AG09309 (cell line): Measurements from ENCODE around the gene PEAR1.
A peak's percentile ranks its signal among the peaks of the same experiment; 100 is the strongest.

Experiments used
- DNase-seq: peaks from one replicate; pipeline ENCODE4 v3.0.0-alpha.2; 2010; ENCODE audit warnings: low read depth
- H3K4me3 ChIP-seq: 2 replicates; pipeline ENCODE4 v1.5.1; 2011; ENCODE audit warnings: mild to moderate bottlenecking, low read depth, low read length, moderate library complexity; ENCODE audit not compliant: control insufficient read depth
- CTCF ChIP-seq: IDR thresholded peaks from 2 replicates; pipeline ENCODE4 v1.5.1; 2011; ENCODE audit warnings: mild to moderate bottlenecking, low read depth, low read length, inconsistent platforms; ENCODE audit not compliant: insufficient read depth, control insufficient read depth; ENCODE audit errors: missing control alignments

PEAR1 gene

GRCh38 chr1:156913809-156914387 is 20.4 kb downstream of the PEAR1 start:
- no peak for TF ChIP-seq CTCF
- no peak for DNase-seq
- no peak overlapping the region for H3K4me3 ChIP-seq

- no peak overlapping the region for H3K4me3 ChIP-seq
- no peak for DNase-seq
- no peak for TF ChIP-seq CTCF
Observed at GRCh38 chr1:156914440-156914856, 20.9 kb downstream of the PEAR1 start.

GRCh38 chr1:156920233-156921052 is 26.9 kb downstream of the PEAR1 start, which contains the start of gene LRRC71:
LRRC71 (plus strand) TSS chr1:156920632; CDS start chr1:156920804, 172 bp downstream.
- peak within 1 kb of the TSS; percentile 44 for H3K4me3 ChIP-seq
- DNase-seq = no peak
- TF ChIP-seq CTCF = peak; percentile 85

GRCh38 chr1:156921053-156921529 is 27.6 kb downstream of the PEAR1 start:
- DNase-seq = no peak
- H3K4me3 ChIP-seq = no peak overlapping the region; the same call in 1 of the 2 replicates
- TF ChIP-seq CTCF = no peak

- no peak overlapping the region; the same call in 1 of the 2 replicates for H3K4me3 ChIP-seq
- no peak for DNase-seq
- no peak for TF ChIP-seq CTCF
Observed at GRCh38 chr1:156922986-156923669, 29.6 kb downstream of the PEAR1 start.

- TF ChIP-seq CTCF = no peak
- DNase-seq = no peak
- peak overlapping the region; percentile 16 for H3K4me3 ChIP-seq
Observed at GRCh38 chr1:156923670-156924477, 30.4 kb downstream of the PEAR1 start.
